GM20000 (cell line): Measurements from ENCODE around the gene HIVEP3.

Experiments
- DNase-seq: peaks from one replicate; pipeline ENCODE4 v3.0.0; 2012; ENCODE audit warnings: low spot score
- TF ChIP-seq, protein P1 (sequence below): IDR thresholded peaks from 2 replicates; pipeline ENCODE4 v1.5.1; 2012; ENCODE audit warnings: mild to moderate bottlenecking, control low read depth; ENCODE audit errors: extremely low read depth, missing control alignments

HIVEP3 gene

DNA sequence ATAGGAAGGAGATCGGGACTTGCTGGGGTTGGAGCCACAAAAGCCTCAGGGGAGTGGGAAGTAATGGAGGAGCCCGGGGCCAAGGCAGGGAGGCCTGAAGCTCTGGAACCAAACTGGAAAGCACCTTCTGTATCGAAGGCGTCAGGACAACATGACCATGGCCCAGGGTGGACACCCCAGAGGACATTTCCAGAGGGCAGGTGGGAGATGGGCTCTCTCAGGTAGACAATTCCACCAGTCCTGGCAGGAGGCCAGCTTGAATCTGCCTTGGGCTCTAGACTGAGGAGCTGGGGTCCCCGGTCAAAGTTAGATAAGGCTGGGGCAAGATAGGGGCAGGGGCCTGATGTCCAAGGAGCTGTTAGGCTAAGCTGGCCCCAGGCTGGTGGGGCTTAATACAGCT, 329.3 kb downstream of the HIVEP3 start:
- TF ChIP-seq, protein P1, sequence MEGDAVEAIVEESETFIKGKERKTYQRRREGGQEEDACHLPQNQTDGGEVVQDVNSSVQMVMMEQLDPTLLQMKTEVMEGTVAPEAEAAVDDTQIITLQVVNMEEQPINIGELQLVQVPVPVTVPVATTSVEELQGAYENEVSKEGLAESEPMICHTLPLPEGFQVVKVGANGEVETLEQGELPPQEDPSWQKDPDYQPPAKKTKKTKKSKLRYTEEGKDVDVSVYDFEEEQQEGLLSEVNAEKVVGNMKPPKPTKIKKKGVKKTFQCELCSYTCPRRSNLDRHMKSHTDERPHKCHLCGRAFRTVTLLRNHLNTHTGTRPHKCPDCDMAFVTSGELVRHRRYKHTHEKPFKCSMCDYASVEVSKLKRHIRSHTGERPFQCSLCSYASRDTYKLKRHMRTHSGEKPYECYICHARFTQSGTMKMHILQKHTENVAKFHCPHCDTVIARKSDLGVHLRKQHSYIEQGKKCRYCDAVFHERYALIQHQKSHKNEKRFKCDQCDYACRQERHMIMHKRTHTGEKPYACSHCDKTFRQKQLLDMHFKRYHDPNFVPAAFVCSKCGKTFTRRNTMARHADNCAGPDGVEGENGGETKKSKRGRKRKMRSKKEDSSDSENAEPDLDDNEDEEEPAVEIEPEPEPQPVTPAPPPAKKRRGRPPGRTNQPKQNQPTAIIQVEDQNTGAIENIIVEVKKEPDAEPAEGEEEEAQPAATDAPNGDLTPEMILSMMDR: no peak
- DNase-seq: no peak

DNA sequence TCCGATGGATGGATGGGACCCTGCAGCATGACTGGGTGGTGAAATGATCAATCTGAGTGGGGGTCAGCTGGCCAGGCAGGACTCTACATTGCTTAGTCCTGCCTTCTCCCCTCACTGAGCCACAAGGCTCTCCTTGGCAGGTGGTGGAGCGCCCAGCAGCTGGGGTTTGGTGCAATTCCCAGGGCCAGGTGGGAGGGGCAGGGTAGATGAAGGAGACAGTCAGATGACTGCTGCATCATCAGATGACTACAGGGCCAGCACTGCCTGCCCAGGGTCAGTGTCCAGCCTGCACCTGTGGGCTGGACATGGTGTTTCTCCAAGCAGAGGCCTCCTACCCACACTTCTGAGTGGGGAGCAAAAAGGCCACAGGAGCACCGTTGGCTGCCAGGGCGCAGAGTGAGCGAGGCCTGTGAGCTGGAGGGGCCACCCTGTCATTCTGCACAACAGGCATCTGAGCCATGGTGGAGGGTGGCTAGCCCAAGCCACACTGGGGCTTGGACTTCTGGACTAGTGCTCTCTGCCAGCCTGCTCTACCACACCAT, 330.3 kb downstream of the HIVEP3 start:
- no peak for DNase-seq
- TF ChIP-seq, protein P1: no peak

DNA sequence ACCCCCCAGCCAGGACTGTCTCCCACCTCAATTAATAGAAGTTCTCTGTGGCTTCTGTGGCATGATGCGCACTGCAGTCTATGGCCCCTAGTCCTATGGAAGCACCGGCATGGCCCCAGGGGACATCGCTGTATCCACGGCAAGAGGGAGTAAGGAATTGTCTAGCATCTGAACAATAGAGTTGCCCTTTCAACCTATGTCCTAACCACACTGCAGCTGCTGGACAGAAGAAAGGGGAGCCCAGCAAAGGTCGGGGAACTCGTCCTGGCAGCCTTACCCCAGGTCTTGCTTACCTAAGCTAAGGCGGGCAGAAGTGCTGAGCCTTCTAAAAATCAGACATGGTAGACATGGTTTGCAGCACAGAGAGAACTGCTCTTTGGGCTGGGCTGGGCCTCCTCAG, 330.9 kb downstream of the HIVEP3 start:
- no peak for DNase-seq
- TF ChIP-seq, protein P1: no peak

DNA sequence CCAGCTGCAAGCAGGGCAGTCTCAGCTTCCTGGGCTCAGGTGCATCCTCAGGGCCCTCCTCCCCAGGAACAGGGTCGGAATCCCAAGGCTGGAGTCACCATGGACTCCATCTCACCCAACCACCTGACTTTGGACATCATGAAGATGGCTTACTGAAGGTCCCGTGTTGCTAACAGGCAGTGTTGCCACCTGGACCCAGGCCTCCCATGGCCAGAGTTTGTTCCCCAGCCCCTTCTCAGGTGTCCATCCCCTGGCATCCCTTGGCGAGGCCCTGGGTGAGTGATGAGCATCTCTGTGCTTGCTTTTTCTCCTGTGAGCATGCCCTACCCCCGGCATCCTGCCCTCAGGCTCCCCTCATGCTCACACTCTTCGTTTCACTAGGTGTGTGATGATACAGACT, 332.5 kb downstream of the HIVEP3 start:
- DNase-seq: no peak
- TF ChIP-seq, protein P1: no peak

DNA sequence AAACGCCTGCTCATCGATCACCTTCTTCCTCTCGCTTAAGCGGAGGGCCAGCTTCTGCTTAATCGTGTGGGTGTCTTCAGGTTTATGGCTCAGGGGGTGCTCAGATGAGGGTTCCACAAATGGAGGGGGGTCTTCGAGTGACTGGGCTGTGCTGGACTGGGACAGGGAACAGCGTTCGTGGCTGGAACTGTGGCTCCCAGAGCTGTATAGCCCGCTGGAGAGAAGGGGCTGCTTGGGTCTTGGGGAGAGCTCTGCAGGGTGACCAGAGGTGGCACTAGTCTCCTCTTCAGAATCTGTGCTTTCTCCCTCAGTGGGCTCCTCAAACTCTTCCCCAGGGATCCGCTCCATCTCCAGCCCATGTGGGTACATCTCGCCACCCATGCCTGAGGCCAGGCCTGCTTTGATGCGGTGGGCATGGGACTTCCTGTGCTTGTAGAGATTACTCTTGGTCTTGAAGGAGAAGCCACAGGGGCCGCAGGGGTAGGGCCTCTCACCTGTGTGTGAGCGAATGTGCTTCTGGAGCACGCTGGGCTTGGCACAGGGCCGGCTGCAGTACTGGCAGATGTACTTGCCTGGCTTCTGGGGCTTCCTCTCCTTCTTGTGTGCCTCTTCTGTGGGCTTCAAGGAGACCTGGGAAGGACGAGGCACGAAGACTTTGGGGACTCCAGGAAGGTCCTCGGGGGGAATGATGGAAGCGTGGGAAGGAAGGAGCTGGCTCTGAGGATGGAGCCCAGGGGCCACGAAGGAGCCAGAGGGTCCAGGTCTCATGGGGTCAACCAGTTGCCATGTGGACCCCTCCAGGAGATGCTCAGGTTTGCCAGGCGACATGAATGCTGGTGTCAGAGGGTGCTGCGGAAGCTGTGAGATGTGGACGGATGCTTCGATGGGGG, 334.8 kb downstream of the HIVEP3 start:
- TF ChIP-seq, protein P1: no peak
- DNase-seq: no peak

DNA sequence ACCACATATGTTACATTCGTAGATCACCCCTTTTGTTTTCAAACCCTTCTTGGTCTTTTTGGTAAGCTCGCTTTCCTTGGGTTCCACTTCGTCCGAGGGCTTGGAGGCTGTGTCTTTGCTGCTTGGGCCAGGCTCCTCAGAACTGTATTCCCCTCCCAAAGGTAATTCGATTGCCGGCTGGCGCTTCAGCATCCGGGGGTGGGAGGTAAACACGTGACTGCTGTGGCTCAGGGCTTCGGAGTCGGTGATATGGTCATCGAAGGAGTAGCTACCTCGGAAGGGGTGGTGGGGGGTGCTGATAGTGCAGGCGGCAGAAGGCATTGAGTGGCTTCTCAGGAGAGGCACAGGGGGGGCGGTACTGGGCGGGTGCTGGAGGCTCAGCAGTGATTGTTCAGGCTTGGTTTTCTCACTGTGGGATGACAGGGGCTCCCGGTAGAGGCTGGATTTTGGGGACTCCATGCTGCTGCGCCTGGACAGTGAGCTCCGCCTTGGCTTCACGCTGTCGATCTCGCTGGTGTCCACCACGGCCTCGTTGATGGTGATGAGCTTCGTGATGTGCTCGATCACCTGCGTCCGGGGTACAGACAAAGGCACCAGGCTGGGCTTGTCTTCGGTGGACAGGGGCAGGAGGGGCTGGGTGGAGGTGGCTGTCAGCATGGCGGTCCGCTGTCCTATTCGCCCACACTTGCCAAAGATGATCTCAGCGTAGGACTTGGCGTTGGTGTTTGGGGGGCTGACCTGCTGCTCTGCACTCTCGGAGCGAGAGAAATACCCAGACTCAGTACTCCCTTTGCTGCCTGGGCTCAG, 335.7 kb downstream of the HIVEP3 start:
- TF ChIP-seq, protein P1: no peak
- no peak for DNase-seq

DNA sequence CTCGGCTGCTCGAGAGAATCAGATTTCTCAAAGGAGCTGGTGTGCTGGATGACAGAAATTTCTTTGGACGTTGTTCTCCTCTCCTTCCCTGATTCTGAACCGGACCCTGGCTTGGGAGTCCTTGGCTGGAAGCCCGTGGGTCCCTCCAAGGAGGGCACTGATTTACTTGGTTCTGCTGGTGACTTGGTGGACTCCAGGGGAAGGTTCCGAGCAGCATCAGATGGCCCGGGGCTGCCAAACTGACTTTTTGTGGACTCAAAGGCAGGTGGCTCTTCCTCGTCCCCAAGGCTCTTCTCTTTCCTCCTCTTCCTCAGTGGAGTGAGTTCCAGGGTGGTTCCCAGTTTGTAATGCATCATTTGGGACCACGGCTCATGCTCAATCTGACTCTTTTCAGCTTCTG, 336.4 kb downstream of the HIVEP3 start:
- TF ChIP-seq, protein P1: no peak
- no peak for DNase-seq
